Endothelial cell of umbilical vein (primary cell): Measurements from ENCODE around the gene COPS6.

Experiments
- EZH2 ChIP-seq: IDR thresholded peaks from 2 replicates; pipeline ENCODE4 v1.6.1; 2012; ENCODE audit warnings: borderline replicate concordance, low read depth, mild to moderate bottlenecking, moderate library complexity, low read length, inconsistent platforms; ENCODE audit not compliant: severe bottlenecking
- GATA2 ChIP-seq: IDR thresholded peaks from 2 replicates; pipeline ENCODE4 v1.7.0; 2011; ENCODE audit warnings: low read depth, mild to moderate bottlenecking, moderate library complexity, mixed read lengths, low read length; ENCODE audit not compliant: insufficient read length, insufficient read depth
- JUN ChIP-seq: IDR thresholded peaks from 2 replicates; pipeline ENCODE4 v1.6.1; 2011; ENCODE audit warnings: borderline replicate concordance, low read depth; ENCODE audit not compliant: insufficient read length, insufficient read depth
- MYC ChIP-seq: IDR thresholded peaks from one replicate; pipeline ENCODE4 v1.6.1; 2011; ENCODE audit warnings: mild to moderate bottlenecking, low read depth, low read length
- POLR2A ChIP-seq: IDR thresholded peaks from 2 replicates; pipeline ENCODE4 v1.6.1; 2012; ENCODE audit warnings: low read depth, mild to moderate bottlenecking, control low read depth, low read length
- POLR2AphosphoS5 ChIP-seq: IDR thresholded peaks from 2 replicates; pipeline ENCODE4 v1.6.1; 2012; ENCODE audit warnings: low read depth, mild to moderate bottlenecking, control low read depth, low read length, moderate library complexity; ENCODE audit not compliant: insufficient read depth
- TF ChIP-seq, protein P1 (sequence below), 2 donors: IDR thresholded peaks; 1 replicate in 1 of 2; 2 replicates in 1 of 2; pipeline ENCODE4 v1.5.1; 2011; ENCODE audit warnings: low read length in 2 of 2, mild to moderate bottlenecking in 2 of 2, moderate library complexity in 2 of 2, control low read depth in 1 of 2, inconsistent platforms in 1 of 2, low read depth in 1 of 2; ENCODE audit not compliant: insufficient read depth in 1 of 2; ENCODE audit errors: extremely low read depth in 1 of 2
- TF ChIP-seq, protein P2 (sequence below): IDR thresholded peaks from 2 replicates; pipeline ENCODE4 v1.6.1; 2011; ENCODE audit not compliant: insufficient read depth, insufficient read length

DNA sequence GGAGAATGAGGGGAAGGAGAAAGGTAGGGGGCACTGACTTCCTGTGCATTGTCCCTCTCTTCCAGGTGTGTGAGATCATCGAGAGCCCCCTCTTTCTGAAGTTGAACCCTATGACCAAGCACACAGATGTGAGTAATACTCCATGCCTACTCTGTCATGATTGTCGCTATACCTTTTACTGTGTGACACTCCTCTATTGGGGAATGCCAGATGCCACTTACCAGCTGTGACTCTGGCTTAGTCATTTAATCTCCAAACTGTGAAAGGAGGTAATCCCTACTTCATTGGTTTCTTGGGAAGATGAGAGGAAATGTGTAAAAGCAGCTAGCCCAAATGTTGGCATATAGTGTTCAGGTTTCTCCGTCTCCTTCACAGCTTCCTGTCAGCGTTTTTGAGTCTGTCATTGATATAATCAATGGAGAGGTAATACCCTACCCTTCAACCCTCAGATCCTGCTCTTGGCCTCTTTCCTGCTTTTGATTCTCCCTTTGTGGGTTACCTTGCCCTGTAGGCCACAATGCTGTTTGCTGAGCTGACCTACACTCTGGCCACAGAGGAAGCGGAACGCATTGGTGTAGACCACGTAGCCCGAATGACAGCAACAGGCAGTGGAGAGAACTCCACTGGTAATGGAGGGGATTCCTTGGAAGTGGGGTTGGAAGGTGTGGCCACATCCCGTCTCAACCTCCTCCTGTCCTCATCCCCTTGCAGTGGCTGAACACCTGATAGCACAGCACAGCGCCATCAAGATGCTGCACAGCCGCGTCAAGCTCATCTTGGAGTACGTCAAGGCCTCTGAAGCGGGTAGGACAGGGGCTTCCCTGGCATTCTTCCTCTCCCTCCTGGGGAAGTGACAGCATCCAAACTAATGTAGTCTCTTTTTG lies 2.0 kb downstream of the COPS6 start:
- TF ChIP-seq, protein P1, sequence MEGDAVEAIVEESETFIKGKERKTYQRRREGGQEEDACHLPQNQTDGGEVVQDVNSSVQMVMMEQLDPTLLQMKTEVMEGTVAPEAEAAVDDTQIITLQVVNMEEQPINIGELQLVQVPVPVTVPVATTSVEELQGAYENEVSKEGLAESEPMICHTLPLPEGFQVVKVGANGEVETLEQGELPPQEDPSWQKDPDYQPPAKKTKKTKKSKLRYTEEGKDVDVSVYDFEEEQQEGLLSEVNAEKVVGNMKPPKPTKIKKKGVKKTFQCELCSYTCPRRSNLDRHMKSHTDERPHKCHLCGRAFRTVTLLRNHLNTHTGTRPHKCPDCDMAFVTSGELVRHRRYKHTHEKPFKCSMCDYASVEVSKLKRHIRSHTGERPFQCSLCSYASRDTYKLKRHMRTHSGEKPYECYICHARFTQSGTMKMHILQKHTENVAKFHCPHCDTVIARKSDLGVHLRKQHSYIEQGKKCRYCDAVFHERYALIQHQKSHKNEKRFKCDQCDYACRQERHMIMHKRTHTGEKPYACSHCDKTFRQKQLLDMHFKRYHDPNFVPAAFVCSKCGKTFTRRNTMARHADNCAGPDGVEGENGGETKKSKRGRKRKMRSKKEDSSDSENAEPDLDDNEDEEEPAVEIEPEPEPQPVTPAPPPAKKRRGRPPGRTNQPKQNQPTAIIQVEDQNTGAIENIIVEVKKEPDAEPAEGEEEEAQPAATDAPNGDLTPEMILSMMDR (IDR thresholded peaks at IDR 0.05; ENCODE audit: extremely low read depth in 1 of 2, insufficient read depth in 1 of 2, low read depth in 1 of 2, low read length in 2 of 2) = no peak
- TF ChIP-seq POLR2AphosphoS5 = no peak
- TF ChIP-seq EZH2 = no peak
- TF ChIP-seq, protein P2, sequence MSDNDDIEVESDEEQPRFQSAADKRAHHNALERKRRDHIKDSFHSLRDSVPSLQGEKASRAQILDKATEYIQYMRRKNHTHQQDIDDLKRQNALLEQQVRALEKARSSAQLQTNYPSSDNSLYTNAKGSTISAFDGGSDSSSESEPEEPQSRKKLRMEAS = no peak
- TF ChIP-seq POLR2A = no peak
- TF ChIP-seq GATA2 = no peak
- TF ChIP-seq JUN = no peak
- no peak for TF ChIP-seq MYC
